COLO668 (cell line): ENCODE measurements around the gene PTPRN2.

Source experiments
- DNase-seq: peaks from one replicate; lab custom pipeline; 2025; ENCODE audit not compliant: unreplicated experiment; lab: John Stamatoyannopoulos, UW

PTPRN2 gene

DNA sequence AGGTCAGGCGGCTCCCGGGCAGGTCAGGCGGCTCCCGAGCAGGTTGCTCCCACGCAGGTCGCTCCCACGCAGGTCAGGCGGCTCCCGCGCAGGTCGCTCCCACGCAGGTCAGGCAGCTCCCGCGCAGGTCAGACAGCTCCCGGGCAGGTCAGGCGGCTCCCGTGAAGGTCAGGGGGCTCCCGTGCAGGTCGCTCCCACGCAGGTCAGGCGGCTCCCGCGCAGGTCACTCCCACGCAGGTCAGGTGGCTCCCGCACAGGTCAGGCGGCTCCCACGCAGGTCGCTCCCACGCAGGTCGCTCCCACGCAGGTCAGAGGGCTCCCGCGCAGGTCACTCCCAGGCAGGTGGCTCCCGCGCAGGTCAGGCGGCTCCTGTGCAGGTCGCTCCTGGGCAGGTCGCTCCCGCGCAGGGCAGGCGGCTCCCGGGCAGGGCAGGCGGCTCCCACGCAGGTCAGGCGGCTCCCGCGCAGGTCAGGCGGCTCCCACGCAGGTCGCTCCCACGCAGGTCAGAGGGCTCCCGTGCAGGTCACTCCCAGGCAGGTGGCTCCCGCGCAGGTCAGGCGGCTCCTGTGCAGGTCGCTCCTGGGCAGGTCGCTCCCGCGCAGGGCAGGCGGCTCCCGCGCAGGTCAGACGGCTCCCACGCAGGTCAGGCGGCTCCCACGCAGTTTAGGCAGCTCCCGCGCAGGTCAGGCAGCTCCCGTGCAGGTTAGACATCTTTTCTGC is 30.7 kb downstream of the PTPRN2 start:
- no peak for DNase-seq

- no peak for DNase-seq
These were observed 32.5 kb downstream of the PTPRN2 start for GRCh38 chr7:158555034-158555520.

GRCh38 chr7:158550886-158551452 is 36.7 kb downstream of the PTPRN2 start:
- no peak for DNase-seq

DNA sequence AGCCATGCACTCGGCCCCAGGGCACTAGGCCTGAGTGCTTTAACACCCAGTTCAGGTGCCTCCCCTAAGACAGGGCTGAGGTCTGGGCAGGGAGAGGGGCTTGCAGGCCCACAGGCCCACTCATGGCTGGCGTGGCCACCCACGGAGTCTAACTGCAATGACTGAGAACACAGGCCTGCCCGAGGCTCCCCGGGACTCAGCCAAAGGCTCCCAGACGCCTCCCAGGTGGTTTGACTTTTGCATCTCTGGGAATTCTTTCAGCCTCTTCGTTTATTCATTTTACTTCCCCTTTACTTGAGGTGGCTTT is 37.3 kb downstream of the PTPRN2 start:
- no peak for DNase-seq

- DNase-seq = no peak
These were observed 37.8 kb downstream of the PTPRN2 start for GRCh38 chr7:158549616-158550393.

DNA sequence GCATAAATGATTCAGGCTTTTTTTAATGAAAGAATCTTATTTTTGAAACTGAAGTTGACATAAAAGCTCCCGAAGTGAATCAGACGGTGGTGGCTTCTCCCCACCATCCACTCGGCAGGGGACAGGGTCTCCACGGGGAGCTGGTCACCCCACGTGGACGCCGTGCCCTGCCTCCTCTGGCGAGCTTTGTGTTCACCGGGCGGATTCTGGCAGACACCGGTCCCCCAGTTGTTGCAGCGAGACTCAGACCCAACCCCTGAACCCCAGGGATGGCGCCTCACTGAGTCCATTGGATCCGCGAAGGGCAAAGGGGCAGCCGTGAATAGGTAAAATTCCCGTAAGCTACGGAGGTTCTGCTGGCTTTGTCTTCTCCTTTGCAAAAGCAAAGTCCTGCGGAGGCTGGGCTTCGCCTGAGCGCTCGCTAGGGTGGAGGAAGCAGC is 38.4 kb downstream of the PTPRN2 start:
- DNase-seq = no peak

GRCh38 chr7:158548726-158549125 is 38.9 kb downstream of the PTPRN2 start:
- DNase-seq = no peak

GRCh38 chr7:158547817-158548216 is 39.8 kb downstream of the PTPRN2 start:
- no peak for DNase-seq

- DNase-seq = no peak
These were observed 41.0 kb downstream of the PTPRN2 start for GRCh38 chr7:158546626-158547025.

DNA sequence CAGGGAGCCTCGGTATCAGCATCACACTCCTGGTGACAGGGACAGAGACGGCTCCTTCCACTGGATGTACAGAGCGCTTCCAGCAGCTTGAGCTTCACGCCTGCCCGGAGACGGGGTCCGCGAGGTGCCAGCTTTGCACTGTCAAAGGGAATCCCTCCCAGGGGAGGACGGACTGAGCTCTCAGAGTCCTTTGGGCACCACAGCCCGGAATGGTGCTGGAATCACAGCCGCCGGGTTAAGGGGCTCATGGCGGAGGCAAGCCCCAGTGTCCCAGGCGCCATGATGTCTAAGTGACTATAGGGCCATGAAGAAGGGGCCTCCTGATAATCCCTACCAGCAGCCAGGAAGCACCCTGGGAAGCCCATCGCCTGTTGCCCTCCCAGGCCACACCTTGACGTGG is 41.4 kb downstream of the PTPRN2 start:
- no peak for DNase-seq

- DNase-seq = no peak
These were observed 42.9 kb downstream of the PTPRN2 start for GRCh38 chr7:158544708-158545107.

DNA sequence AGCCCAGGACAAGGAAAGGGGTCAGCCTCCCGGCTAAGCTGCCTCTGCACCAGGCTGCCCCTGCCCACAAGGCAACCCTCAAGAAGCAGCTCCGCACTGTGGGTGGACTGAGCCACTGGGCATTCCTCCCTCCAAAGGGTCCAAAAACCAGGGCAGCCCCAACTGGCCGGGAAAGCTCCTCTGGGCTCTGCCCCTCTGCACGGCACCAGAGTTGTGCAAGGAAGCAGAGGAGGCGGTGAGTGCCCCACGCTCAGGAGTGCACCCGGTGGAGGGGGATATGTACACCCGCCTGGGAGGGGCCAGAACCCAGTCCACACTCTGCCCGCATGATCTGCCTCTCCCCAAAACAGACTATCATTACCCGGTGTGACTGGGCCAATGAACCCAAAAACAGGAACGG is 43.8 kb downstream of the PTPRN2 start:
- DNase-seq = no peak

GRCh38 chr7:158542651-158543566 is 44.7 kb downstream of the PTPRN2 start:
- DNase-seq = no peak

DNA sequence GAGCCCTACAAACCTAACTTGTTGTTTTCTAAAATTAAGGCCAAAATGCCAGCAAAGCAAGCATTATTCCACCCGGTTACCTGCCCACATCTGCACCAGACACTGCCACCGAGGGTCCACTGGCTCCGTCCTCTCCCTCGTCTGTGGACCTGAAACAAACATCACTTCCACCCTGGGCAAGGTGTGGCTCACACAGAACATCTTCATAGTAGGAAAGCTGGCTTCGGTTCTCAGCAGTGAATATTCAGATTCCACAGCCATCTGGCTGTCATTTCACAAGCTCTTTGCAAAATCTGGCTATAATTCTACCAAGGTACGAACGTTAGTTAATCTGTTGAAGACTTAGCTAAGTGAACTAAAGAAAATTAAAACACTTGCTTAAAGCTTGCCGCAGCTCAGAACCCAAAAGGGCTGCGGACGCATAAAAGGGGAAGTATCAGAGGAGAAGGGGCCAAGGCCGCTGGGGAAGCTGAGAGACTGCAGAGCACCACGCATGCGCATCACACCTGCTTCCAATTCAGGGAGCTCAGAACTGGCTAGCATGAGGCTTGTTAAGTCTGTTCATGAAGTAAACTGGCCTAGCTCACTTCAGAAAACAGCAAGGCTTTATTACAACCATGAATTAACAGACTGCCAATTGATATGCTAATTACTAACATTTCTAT is 46.1 kb downstream of the PTPRN2 start:
- DNase-seq = no peak

DNA sequence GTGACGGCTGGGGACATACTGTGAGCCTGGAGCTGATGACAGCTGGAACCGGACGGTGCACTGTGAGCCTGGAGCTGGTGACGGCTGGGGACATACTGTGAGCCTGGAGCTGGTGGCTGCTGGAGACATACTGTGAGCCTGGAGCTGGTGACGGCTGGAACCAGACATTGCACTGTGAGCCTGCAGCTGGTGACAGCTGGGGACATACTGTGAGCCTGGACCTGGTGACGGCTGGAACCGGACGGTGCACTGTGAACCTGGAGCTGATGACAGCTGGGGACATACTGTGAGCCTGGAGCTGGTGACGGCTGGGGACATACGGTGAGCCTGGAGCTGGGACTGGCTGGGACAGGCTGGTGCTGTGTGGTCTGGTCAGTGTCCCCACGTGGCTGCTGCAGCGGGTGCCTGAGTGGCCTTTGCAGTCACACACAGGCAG is 47.9 kb downstream of the PTPRN2 start:
- DNase-seq = no peak

DNA sequence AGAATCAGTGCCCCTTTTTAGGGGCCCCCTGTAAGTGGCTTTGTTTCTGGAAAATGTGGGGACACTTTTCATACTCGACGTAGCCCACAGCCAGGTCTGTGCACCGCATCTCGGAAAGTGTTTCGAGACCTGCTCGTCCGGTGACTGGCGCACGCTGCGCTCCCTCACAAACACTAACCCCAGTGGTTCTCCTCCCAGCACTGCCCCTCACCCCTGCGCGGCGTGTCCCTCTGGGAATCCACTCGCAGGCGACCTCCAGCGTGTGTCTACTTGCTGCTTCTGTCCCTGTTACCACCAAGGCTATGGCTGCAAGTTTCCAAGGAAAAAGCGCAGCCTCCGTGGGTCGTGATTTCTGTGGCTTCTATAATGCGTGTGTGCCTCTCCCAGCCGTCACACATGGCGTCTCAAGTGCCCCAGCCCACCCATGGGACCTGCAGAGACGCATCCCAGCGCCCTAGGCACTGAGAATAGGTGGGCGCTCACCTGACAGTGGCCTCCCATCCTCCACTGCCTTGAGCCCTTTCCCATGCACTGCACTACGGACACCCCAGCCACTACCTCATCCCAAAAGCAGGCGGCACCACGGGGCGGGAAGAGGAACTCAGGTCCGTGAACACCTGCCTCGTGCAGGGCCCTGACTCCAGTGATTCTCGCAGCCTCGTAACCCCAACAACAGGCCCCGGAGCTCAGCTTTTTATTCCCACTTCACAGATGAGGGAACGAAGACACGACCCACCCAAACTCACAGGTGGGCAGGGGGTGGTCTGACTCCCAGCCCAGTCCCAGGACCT is 49.3 kb downstream of the PTPRN2 start:
- DNase-seq = no peak

DNA sequence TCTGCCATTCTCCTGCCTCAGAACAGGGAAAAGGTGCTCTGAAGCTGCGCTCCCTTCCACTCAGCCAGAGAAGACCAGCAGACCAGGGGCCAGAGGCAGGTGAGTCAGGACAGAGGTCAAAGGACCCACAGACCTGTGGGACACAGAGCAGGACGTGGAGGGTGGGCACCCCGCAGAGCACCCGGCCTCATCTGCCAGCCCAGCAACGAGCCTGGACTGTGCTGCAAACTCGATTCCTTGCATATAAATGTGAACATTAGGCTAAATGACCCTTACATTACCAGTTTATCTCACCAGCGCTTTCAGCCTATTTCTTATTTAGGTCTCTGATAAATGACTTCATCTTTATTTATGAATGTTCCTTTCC is 50.1 kb downstream of the PTPRN2 start:
- no peak for DNase-seq

- DNase-seq = no peak
These were observed 50.6 kb downstream of the PTPRN2 start for GRCh38 chr7:158536871-158537515.

- DNase-seq = no peak
These were observed 52.5 kb downstream of the PTPRN2 start for GRCh38 chr7:158535079-158535478.
